MCF 10A (cell line): ENCODE measurements around the gene KRTAP13-3. TPM values are rescaled to one million over a fixed set of nuclear protein-coding genes. Genes with fewer than 3 reads are reported as not detected.

Source experiments
- BruUV-seq: library from RNA; stranded (reverse); fragments of 400-500 nt; replicated peaks from 2 replicates; lab custom pipeline; 2021; lab: Mats Ljungman, UMichigan
- CTCF ChIA-PET: fragments of 300-600 bp; sonication (Branson Sonifier 250); formaldehyde crosslinking; extraction: SDS; loops from one replicate; lab custom pipeline; 2021; ENCODE audit warnings: antibody characterized with exemption, inconsistent platforms; lab: Yijun Ruan, JAX
- POLR2A ChIA-PET: fragments of 300-600, 350-650 bp; sonication (Branson Sonifier 250); formaldehyde crosslinking; extraction: SDS; loops from one replicate; lab custom pipeline; 2020; ENCODE audit warnings: antibody characterized with exemption, inconsistent platforms; lab: Yijun Ruan, JAX
- DNase-seq: peaks from one replicate; pipeline ENCODE4 v3.0.0-alpha.2; 2018; ENCODE audit not compliant: unreplicated experiment
- H3K27ac Mint-ChIP-seq: one replicate; pipeline ENCODE4 v1.8.0; 2022; ENCODE audit warnings: mild to moderate bottlenecking, low read depth, mixed read lengths; ENCODE audit not compliant: unreplicated experiment
- H3K27me3 Mint-ChIP-seq: one replicate; pipeline ENCODE4 v1.8.0; 2022; ENCODE audit warnings: mixed read lengths; ENCODE audit not compliant: insufficient read depth, unreplicated experiment
- H3K36me3 Mint-ChIP-seq: one replicate; pipeline ENCODE4 v1.8.0; 2022; ENCODE audit warnings: mild to moderate bottlenecking, moderate library complexity, mixed read lengths; ENCODE audit not compliant: insufficient read depth, unreplicated experiment
- H3K4me1 Mint-ChIP-seq: one replicate; pipeline ENCODE4 v1.8.0; 2022; ENCODE audit warnings: mixed read lengths; ENCODE audit not compliant: insufficient read depth, unreplicated experiment
- H3K4me3 Mint-ChIP-seq: one replicate; pipeline ENCODE4 v1.8.0; 2022; ENCODE audit warnings: mild to moderate bottlenecking, moderate library complexity, mixed read lengths; ENCODE audit not compliant: unreplicated experiment
- H3K9me3 Mint-ChIP-seq: one replicate; pipeline ENCODE4 v1.8.0; 2022; ENCODE audit warnings: mixed read lengths; ENCODE audit not compliant: unreplicated experiment
- intact Hi-C: fragments of 100-400 bp; cut with micrococcal nuclease; formaldehyde crosslinking; loops from 2 replicates; pipeline ENCODE4 v1.14.1; 2022
- total RNA-seq: library from RNA; stranded (reverse); gene quantifications from 2 replicates; pipeline ENCODE4 v1.2.3, GENCODE V29; 2022
- TF ChIP-seq, protein P1 (sequence below): fragments of 200-600 bp; IDR thresholded peaks from one replicate; pipeline ENCODE4 v1.8.0; 2022; ENCODE audit warnings: antibody characterized with exemption, mild to moderate bottlenecking; ENCODE audit not compliant: unreplicated experiment

KRTAP13-3 gene
- total RNA-seq, 1 experiment from 2014 or later = not detected

- H3K27ac Mint-ChIP-seq = no peak overlapping the region
- CTCF ChIA-PET = interaction anchor here (0.6 to 1.4 kb wide), 3 partner anchors 11 to 249 kb away, joined by 3 to 4 read pairs (median 3); no protein-coding TSS in a partner anchor
- BruUV-seq = no TSS peak
- no peak for DNase-seq
- H3K9me3 Mint-ChIP-seq = no peaks in the 10 kb centered on the region
- H3K36me3 Mint-ChIP-seq = no peaks in the 10 kb centered on the region
- TF ChIP-seq, protein P1, sequence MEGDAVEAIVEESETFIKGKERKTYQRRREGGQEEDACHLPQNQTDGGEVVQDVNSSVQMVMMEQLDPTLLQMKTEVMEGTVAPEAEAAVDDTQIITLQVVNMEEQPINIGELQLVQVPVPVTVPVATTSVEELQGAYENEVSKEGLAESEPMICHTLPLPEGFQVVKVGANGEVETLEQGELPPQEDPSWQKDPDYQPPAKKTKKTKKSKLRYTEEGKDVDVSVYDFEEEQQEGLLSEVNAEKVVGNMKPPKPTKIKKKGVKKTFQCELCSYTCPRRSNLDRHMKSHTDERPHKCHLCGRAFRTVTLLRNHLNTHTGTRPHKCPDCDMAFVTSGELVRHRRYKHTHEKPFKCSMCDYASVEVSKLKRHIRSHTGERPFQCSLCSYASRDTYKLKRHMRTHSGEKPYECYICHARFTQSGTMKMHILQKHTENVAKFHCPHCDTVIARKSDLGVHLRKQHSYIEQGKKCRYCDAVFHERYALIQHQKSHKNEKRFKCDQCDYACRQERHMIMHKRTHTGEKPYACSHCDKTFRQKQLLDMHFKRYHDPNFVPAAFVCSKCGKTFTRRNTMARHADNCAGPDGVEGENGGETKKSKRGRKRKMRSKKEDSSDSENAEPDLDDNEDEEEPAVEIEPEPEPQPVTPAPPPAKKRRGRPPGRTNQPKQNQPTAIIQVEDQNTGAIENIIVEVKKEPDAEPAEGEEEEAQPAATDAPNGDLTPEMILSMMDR = no peak
- H3K4me1 Mint-ChIP-seq = no peaks in the 10 kb centered on the region
- peaks cover 80% of the 10 kb centered on the region for H3K27me3 Mint-ChIP-seq
- intact Hi-C loops = loop anchor here (10.0 kb wide), 1 partner anchor 92 kb away; the partner anchor contains the start of gene KRTAP23-1
- no peak overlapping the region for H3K4me3 Mint-ChIP-seq
- POLR2A ChIA-PET = no interaction called here
Measured at GRCh38 chr21:30437010-30437565, 11.4 kb upstream of the KRTAP13-3 start.

DNA sequence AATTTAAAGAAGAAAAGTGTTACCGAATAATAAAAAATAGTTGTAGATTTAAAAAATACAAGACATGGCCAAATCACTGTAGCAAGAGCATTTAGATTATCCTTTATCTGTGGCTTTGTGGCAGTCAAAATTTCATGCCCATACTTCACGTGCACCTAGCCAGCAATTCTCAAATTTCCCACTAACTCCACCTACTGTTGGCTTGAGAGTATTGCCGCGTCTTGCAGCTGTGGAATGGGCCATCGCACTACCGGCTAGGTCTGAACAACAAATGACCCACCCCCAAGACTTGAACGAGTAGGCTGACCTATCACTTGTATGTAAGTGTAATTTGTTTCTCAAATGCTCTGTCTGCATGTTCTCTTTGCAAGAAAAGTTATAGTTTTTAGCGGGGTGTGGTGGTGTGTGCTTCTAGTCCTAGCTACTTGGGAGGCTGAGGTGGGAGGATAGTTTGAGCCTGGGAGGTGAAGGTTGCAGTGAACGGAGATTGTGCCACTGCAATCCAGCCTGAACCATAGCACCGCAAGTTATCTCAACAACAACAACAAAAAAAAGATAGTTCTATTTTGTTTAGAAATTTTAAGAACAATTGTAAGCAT, 8.4 kb upstream of the KRTAP13-3 start:
- Mint-ChIP-seq H3K9me3 (no peaks in the 10 kb centered on the region), H3K27me3 (peaks cover 89% of the 10 kb centered on the region), H3K4me1 (peaks cover 6% of the 10 kb centered on the region), H3K4me3 (no peak overlapping the region), H3K36me3 (no peaks in the 10 kb centered on the region), H3K27ac (no peak overlapping the region)
- intact Hi-C loops = loop anchor here (5.0 to 10.0 kb wide), 2 partner anchors 89 to 653 kb away; partner anchors contain the start of gene KRTAP23-1
- TF ChIP-seq, protein P1 = peak; percentile 44
- peak; percentile 67 for DNase-seq
- ChIA-PET POLR2A (interaction anchor here (0.6 kb wide), 2 partner anchors 260 to 287 kb away, joined by 3 to 5 read pairs; no protein-coding TSS in a partner anchor), CTCF (interaction anchor here (0.5 to 2.0 kb wide), 14 partner anchors 10 to 955 kb away, joined by 3 to 10 read pairs (median 3); partner anchors contain the start of gene KRTAP27-1)
- no TSS peak for BruUV-seq

DNA sequence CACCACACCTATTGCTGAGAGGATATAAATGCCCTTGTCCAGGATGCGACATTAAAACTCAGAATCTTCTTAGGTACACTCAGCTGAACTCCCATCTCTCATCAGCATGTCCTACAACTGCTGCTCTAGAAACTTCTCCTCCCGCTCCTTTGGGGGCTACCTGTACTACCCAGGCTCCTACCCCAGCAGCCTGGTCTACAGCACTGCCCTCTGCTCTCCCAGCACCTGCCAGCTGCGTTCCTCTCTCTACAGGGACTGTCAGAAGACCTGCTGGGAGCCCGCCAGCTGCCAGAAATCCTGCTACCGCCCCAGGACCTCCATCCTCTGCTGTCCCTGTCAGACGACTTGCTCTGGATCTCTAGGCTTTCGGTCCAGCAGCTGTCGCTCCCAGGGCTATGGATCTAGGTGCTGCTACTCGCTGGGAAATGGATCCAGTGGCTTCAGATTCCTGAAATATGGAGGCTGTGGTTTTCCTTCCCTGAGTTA, 4.5 kb upstream of the KRTAP13-3 start, which contains the start of gene KRTAP13-4:
KRTAP13-4 (plus strand) TSS at position 51 of the 486 bp plus-strand sequence; CDS start at position 107, 56 bp downstream.
- H3K4me3 Mint-ChIP-seq = no peak within 1 kb of the TSS
- H3K27me3 Mint-ChIP-seq = peaks cover 89% of the 10 kb centered on the region
- no peaks in the 10 kb centered on the region for H3K36me3 Mint-ChIP-seq
- CTCF ChIA-PET = interaction anchor here (0.6 to 0.8 kb wide), 2 partner anchors 77 to 568 kb away, joined by 3 to 5 read pairs; no protein-coding TSS in a partner anchor
- no peak within 1 kb of the TSS for H3K27ac Mint-ChIP-seq
- BruUV-seq = no TSS peak
- TF ChIP-seq, protein P1 = no peak
- POLR2A ChIA-PET = no interaction called here
- DNase-seq = no peak
- intact Hi-C loops = loop anchor here (5.0 to 10.0 kb wide), 2 partner anchors 85 to 657 kb away; partner anchors contain the start of gene KRTAP23-1
- no peaks in the 10 kb centered on the region for H3K9me3 Mint-ChIP-seq
- peaks cover 6% of the 10 kb centered on the region for H3K4me1 Mint-ChIP-seq

DNA sequence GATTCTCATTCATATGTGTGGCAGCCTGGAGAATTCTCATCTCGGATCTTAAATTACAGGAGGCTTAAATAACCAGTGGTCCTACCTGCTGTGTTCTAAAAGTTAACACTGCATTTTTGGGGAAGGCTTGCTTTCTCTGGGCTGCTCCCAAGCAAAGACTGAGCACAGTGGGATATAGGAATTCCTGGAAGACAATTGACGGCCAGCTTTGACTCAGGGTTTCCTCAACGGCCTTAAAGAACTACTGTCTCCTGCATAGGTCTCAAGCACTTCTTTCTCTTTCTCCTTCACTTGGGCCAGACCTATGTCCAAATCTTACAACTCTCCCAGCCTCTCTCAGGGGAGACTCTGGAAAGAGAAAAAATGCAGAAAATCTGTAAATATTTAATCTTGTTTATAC, 1.0 kb upstream of the KRTAP13-3 start:
- peaks cover 91% of the 10 kb centered on the region for H3K27me3 Mint-ChIP-seq
- ChIA-PET POLR2A (no interaction called here), CTCF (no interaction called here)
- no peaks in the 10 kb centered on the region for H3K36me3 Mint-ChIP-seq
- H3K9me3 Mint-ChIP-seq = no peaks in the 10 kb centered on the region
- TF ChIP-seq, protein P1 = no peak
- H3K4me3 Mint-ChIP-seq = no peak overlapping the region
- no peak for DNase-seq
- no peak overlapping the region for H3K27ac Mint-ChIP-seq
- intact Hi-C loops = no loop called here
- peaks cover 6% of the 10 kb centered on the region for H3K4me1 Mint-ChIP-seq
- BruUV-seq = no TSS peak
